Smooth muscle cell (in vitro differentiated cells): ENCODE data around the gene ACSM2B. TPM values are rescaled to one million over a fixed set of nuclear protein-coding genes. Genes with fewer than 3 reads are reported as not detected.
"Not testable (repeated sequence)": the region's sequence is repeated elsewhere in the genome, so short reads cannot be mapped to it uniquely, and the experiment has no call there.

Experiments
- DNase-seq: peaks from one replicate; lab custom pipeline; 2025; ENCODE audit not compliant: unreplicated experiment; lab: John Stamatoyannopoulos, UW
- H2AFZ ChIP-seq: fragments of 200-600 bp; sonication (generic); 2 replicates; pipeline ENCODE4 v1.6.0; 2016; ENCODE audit warnings: antibody characterized with exemption, low read depth, mild to moderate bottlenecking
- H3F3A ChIP-seq: fragments of 200-600 bp; sonication (generic); 2 replicates; pipeline ENCODE4 v1.6.0; 2017; ENCODE audit warnings: antibody characterized with exemption, low read depth
- H3K27ac ChIP-seq: fragments of 200-600 bp; sonication (generic); 2 replicates; pipeline ENCODE4 v1.5.1; 2016; ENCODE audit warnings: low read depth, mild to moderate bottlenecking
- H3K27me3 ChIP-seq: fragments of 200-600 bp; sonication (generic); 2 replicates; pipeline ENCODE4 v1.6.1; 2016; ENCODE audit warnings: low read depth, mild to moderate bottlenecking
- H3K36me3 ChIP-seq: fragments of 200-600 bp; sonication (generic); 2 replicates; pipeline ENCODE4 v1.5.1; 2016; ENCODE audit warnings: low read depth
- H3K4me1 ChIP-seq: fragments of 200-600 bp; sonication (generic); 2 replicates; pipeline ENCODE4 v1.5.1; 2016; ENCODE audit warnings: low read depth
- H3K4me2 ChIP-seq: fragments of 200-600 bp; sonication (generic); 2 replicates; pipeline ENCODE4 v1.6.0; 2016; ENCODE audit warnings: mild to moderate bottlenecking
- H3K4me3 ChIP-seq: fragments of 200-600 bp; sonication (generic); 2 replicates; pipeline ENCODE4 v1.5.1; 2016; ENCODE audit warnings: mild to moderate bottlenecking
- H3K79me2 ChIP-seq: fragments of 200-600 bp; sonication (generic); 2 replicates; pipeline ENCODE4 v1.6.0; 2016; ENCODE audit warnings: low read depth, mild to moderate bottlenecking
- H3K9ac ChIP-seq: fragments of 200-600 bp; sonication (generic); 2 replicates; pipeline ENCODE4 v1.6.0; 2016; ENCODE audit warnings: low read depth
- H3K9me3 ChIP-seq: fragments of 200-600 bp; sonication (generic); replicated peaks from 2 replicates; pipeline ENCODE4 v1.5.1; 2016; ENCODE audit warnings: low read depth
- H4K20me1 ChIP-seq: fragments of 200-600 bp; sonication (generic); 2 replicates; pipeline ENCODE4 v1.6.0; 2016; ENCODE audit warnings: low read depth
- WGBS: methylation state at CpG from one replicate; pipeline ENCODE4 v1.1.7; 2016; ENCODE audit warnings: low lambda C conversion rate; 5-methylcytosine and 5-hydroxymethylcytosine counted together
- polyA plus RNA-seq: library from polyadenylated mRNA; unstranded; fragments of >200 nt; fragmentation: Nextera tagmentation; extraction: Ambion mirVana; gene quantifications from 2 replicates; pipeline ENCODE4 v1.2.1, GENCODE V29; 2016
- total RNA-seq: library from RNA; depleted of rRNA; stranded (reverse); fragments of >200 nt; gene quantifications from 2 replicates; pipeline ENCODE4 v1.2.3, GENCODE V29; 2014

The ACSM2B gene
- total and polyA plus RNA-seq, 2 experiments from 2014 or later, result not detected

DNA sequence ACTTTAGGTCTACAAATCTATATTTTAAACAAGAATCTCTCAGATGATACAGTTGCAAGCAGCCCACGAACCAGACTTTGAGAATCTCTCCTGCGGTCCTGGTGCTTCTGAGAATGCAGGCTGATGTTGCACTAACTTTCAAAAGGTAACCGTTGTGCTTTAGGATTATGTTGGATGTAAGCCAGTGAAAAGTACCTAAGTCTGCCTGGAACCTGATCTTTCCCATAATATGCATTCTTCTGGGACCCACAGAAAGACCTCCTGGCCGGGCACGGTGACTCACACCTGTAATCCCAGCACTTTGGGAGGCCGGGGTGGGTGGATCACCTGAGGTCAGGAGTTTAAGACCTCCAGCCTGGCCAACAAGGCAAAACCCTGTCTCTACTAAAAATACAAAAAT is 13.3 kb upstream of the ACSM2B start:
- not testable (repeated sequence) for H3K27ac ChIP-seq, H3K4me1 ChIP-seq, H3K27me3 ChIP-seq, H3K9ac ChIP-seq, H3K9me3 ChIP-seq, H3F3A ChIP-seq, H2AFZ ChIP-seq, H3K36me3 ChIP-seq, H3K4me3 ChIP-seq, H4K20me1 ChIP-seq, H3K79me2 ChIP-seq, DNase-seq, H3K4me2 ChIP-seq
- 91% methylated on average over 6 of the region's 6 CpGs for WGBS

- H2AFZ ChIP-seq, H3F3A ChIP-seq, DNase-seq, H3K27me3 ChIP-seq, H3K9ac ChIP-seq, H4K20me1 ChIP-seq, H3K4me1 ChIP-seq, H3K36me3 ChIP-seq, H3K27ac ChIP-seq, H3K4me2 ChIP-seq, H3K79me2 ChIP-seq, H3K4me3 ChIP-seq, H3K9me3 ChIP-seq: not testable (repeated sequence)
- WGBS, result 89% methylated on average over 2 of the region's 2 CpGs
Observed at GRCh38 chr16:20587645-20588074, 11.5 kb upstream of the ACSM2B start.

- H3K4me3 ChIP-seq, H3K27ac ChIP-seq, H3K27me3 ChIP-seq, DNase-seq, H3K4me1 ChIP-seq, H4K20me1 ChIP-seq, H3K79me2 ChIP-seq, H3K36me3 ChIP-seq, H3F3A ChIP-seq, H3K4me2 ChIP-seq, H3K9ac ChIP-seq, H2AFZ ChIP-seq, H3K9me3 ChIP-seq: not testable (repeated sequence)
- WGBS, result 90% methylated on average over 1 of the region's 1 CpG
Observed at GRCh38 chr16:20586716-20587115, 10.5 kb upstream of the ACSM2B start.

- not testable (repeated sequence) for H3K9ac ChIP-seq, H3K27ac ChIP-seq, H3K79me2 ChIP-seq, H3K4me3 ChIP-seq, H3F3A ChIP-seq, H3K27me3 ChIP-seq, H3K9me3 ChIP-seq, DNase-seq, H3K4me2 ChIP-seq, H3K36me3 ChIP-seq, H3K4me1 ChIP-seq, H2AFZ ChIP-seq, H4K20me1 ChIP-seq
- WGBS, result 79% methylated on average over 6 of the region's 6 CpGs
Observed at GRCh38 chr16:20586112-20586511, 9.9 kb upstream of the ACSM2B start.

GRCh38 chr16:20580487-20581259 is 4.5 kb upstream of the ACSM2B start:
- not testable (repeated sequence) for H2AFZ ChIP-seq, H3K4me2 ChIP-seq, DNase-seq, H4K20me1 ChIP-seq, H3K4me3 ChIP-seq, H3K27me3 ChIP-seq, H3K79me2 ChIP-seq, H3K9ac ChIP-seq, H3K4me1 ChIP-seq, H3K9me3 ChIP-seq, H3F3A ChIP-seq, H3K27ac ChIP-seq, H3K36me3 ChIP-seq
- no CpG with 5 or more reads among the region's 3 CpGs for WGBS

DNA sequence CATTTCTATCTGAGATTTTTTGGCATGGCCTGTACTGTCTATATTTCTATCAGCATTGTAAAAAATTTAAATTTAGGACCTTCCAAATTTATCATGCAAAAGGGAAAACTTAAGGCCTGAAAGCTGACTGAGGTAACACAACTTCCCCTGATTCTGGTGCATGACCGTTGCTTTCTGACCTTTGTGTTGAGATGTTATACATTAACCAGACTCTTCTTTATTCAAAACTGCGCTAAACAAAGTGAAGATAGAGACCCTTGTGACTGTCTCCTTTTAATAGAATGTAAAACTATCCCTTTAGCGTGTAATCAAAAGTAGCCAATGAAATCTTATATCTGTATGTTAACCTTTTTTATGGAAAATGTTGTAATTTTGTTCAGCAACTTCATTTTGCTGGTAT is 1.9 kb upstream of the ACSM2B start:
- not testable (repeated sequence) for H3K9ac ChIP-seq, H3K79me2 ChIP-seq, H3F3A ChIP-seq, H3K27ac ChIP-seq, DNase-seq, H3K4me3 ChIP-seq, H3K9me3 ChIP-seq, H3K4me1 ChIP-seq, H4K20me1 ChIP-seq, H3K4me2 ChIP-seq, H3K27me3 ChIP-seq, H2AFZ ChIP-seq, H3K36me3 ChIP-seq
- 79% methylated on average over 2 of the region's 3 CpGs for WGBS

- H3K9me3 ChIP-seq, DNase-seq, H3K4me2 ChIP-seq, H4K20me1 ChIP-seq, H3K4me3 ChIP-seq, H3K27me3 ChIP-seq, H3K36me3 ChIP-seq, H3K79me2 ChIP-seq, H3F3A ChIP-seq, H3K27ac ChIP-seq, H3K4me1 ChIP-seq, H3K9ac ChIP-seq, H2AFZ ChIP-seq: not testable (repeated sequence)
- 72% methylated on average over 2 of the region's 2 CpGs for WGBS
Observed at GRCh38 chr16:20569117-20569651, 7.0 kb downstream of the ACSM2B start.
